ENCODE measurements around the gene CBLB.

DNA sequence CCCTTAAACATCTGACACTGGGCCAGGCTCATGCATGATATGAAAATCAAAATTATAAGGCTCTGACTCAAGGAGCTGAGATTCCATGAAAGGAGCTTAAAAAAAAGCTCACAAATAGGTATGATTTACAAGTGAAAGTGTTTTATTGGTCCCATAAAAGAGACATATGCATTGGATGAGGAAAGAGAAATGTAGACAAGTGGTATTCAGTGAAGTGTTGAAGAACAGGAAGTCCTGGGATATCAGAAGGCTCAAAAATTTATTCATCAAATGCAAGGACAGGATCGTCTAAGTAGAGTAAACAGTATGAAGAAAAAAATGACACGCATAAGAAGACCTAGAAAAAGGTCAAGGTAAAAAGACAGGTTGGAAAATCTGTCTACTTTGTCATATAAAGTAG lies 188.9 kb downstream of the CBLB start:
- TF ChIP-seq CTCF (IDR thresholded peaks at IDR 0.05) (no peak), RAD21 (conservative IDR thresholded peaks at IDR 0.05 in 1 of 2, IDR thresholded peaks at IDR 0.05 in 1 of 2) (no peak), HOXA7 (CRISPR knock-in tag; IDR thresholded peaks at IDR 0.05) (no peak), BHLHE40 (IDR thresholded peaks at IDR 0.05; ENCODE audit: low read depth, low read length) (no peak), CBX8 (IDR thresholded peaks at IDR 0.05) (no peak), KDM1A (IDR thresholded peaks at IDR 0.05; ENCODE audit: low read depth) (no peak), EP300 (IDR thresholded peaks at IDR 0.05) (no peak), POLR2A (IDR thresholded peaks at IDR 0.05; ENCODE audit: low read length) (no peak), MYC (IDR thresholded peaks at IDR 0.05; ENCODE audit: borderline replicate concordance, low read length) (no peak), USF2 (IDR thresholded peaks at IDR 0.05) (no peak), MAZ (IDR thresholded peaks at IDR 0.05; ENCODE audit: borderline replicate concordance, low read depth, low read length) (no peak)
- TF ChIP-seq, protein P1, sequence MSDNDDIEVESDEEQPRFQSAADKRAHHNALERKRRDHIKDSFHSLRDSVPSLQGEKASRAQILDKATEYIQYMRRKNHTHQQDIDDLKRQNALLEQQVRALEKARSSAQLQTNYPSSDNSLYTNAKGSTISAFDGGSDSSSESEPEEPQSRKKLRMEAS (IDR thresholded peaks at IDR 0.05): no peak

Measured in A549 (cell line).